Stimulated activated naive CD8-positive, alpha-beta T cell treated with anti-CD3 and anti-CD28 coated beads, Interleukin-15, Interleukin-2, amounts not matched to agents 100 ng/mL and 50 ng/mL, for 24 hours (primary cell): Measurements from ENCODE around the gene SAMD14.

Experiments used
- H3K27ac Mint-ChIP-seq: one replicate; pipeline ENCODE4 v1.8.0; 2021; ENCODE audit warnings: mild to moderate bottlenecking, mixed read lengths
- H3K27me3 Mint-ChIP-seq: one replicate; pipeline ENCODE4 v1.8.0; 2021; ENCODE audit warnings: mixed read lengths
- H3K36me3 Mint-ChIP-seq: one replicate; pipeline ENCODE4 v1.8.0; 2021; ENCODE audit warnings: low read depth, mixed read lengths
- H3K4me1 Mint-ChIP-seq: one replicate; pipeline ENCODE4 v1.8.0; 2021; ENCODE audit warnings: low read depth, mixed read lengths
- H3K4me3 Mint-ChIP-seq: one replicate; pipeline ENCODE4 v1.8.0; 2021; ENCODE audit warnings: mild to moderate bottlenecking, mixed read lengths
- H3K9me3 Mint-ChIP-seq: one replicate; pipeline ENCODE4 v1.8.0; 2021; ENCODE audit warnings: mixed read lengths

SAMD14 gene

GRCh38 chr17:50096092-50096491 is 33.9 kb downstream of the SAMD14 start:
- Mint-ChIP-seq H3K27ac (peak overlapping the region; percentile 84), H3K27me3 (no peaks in the 10 kb centered on the region), H3K4me3 (peak overlapping the region; percentile 87), H3K36me3 (no peaks in the 10 kb centered on the region), H3K9me3 (no peaks in the 10 kb centered on the region), H3K4me1 (peaks cover 31% of the 10 kb centered on the region)

- peaks cover 31% of the 10 kb centered on the region for H3K4me1 Mint-ChIP-seq
- H3K36me3 Mint-ChIP-seq: no peaks in the 10 kb centered on the region
- H3K9me3 Mint-ChIP-seq: no peaks in the 10 kb centered on the region
- peak overlapping the region; percentile 87 for H3K4me3 Mint-ChIP-seq
- H3K27me3 Mint-ChIP-seq: no peaks in the 10 kb centered on the region
- H3K27ac Mint-ChIP-seq: peak overlapping the region; percentile 84
These were observed 34.3 kb downstream of the SAMD14 start for GRCh38 chr17:50095626-50096037.

GRCh38 chr17:50094753-50095619 is 35.0 kb downstream of the SAMD14 start, which contains the start of gene PDK2:
PDK2 (plus strand) TSS chr17:50095351; CDS start chr17:50095436, 85 bp downstream.
- Mint-ChIP-seq H3K27me3 (no peaks in the 10 kb centered on the region), H3K4me3 (peak within 1 kb of the TSS; percentile 87), H3K9me3 (no peaks in the 10 kb centered on the region), H3K4me1 (peaks cover 28% of the 10 kb centered on the region), H3K36me3 (no peaks in the 10 kb centered on the region), H3K27ac (peak within 1 kb of the TSS; percentile 84)

GRCh38 chr17:50094243-50094752 is 35.7 kb downstream of the SAMD14 start:
- Mint-ChIP-seq H3K4me3 (peak overlapping the region; percentile 87), H3K4me1 (peaks cover 24% of the 10 kb centered on the region), H3K27me3 (no peaks in the 10 kb centered on the region), H3K36me3 (no peaks in the 10 kb centered on the region), H3K27ac (peak overlapping the region; percentile 84), H3K9me3 (no peaks in the 10 kb centered on the region)

GRCh38 chr17:50093807-50094206 is 36.2 kb downstream of the SAMD14 start:
- Mint-ChIP-seq H3K27ac (no peak overlapping the region), H3K27me3 (no peaks in the 10 kb centered on the region), H3K4me3 (no peak overlapping the region), H3K9me3 (no peaks in the 10 kb centered on the region), H3K36me3 (no peaks in the 10 kb centered on the region), H3K4me1 (peaks cover 24% of the 10 kb centered on the region)

- Mint-ChIP-seq H3K27ac (no peak overlapping the region), H3K4me3 (no peak overlapping the region), H3K36me3 (no peaks in the 10 kb centered on the region), H3K4me1 (peaks cover 24% of the 10 kb centered on the region), H3K9me3 (no peaks in the 10 kb centered on the region), H3K27me3 (no peaks in the 10 kb centered on the region)
These were observed 36.7 kb downstream of the SAMD14 start for GRCh38 chr17:50093246-50093645.

GRCh38 chr17:50091918-50092285 is 38.1 kb downstream of the SAMD14 start:
- Mint-ChIP-seq H3K36me3 (no peaks in the 10 kb centered on the region), H3K9me3 (no peaks in the 10 kb centered on the region), H3K4me1 (peaks cover 24% of the 10 kb centered on the region), H3K4me3 (no peak overlapping the region), H3K27ac (no peak overlapping the region), H3K27me3 (no peaks in the 10 kb centered on the region)

GRCh38 chr17:50090971-50091917 is 38.7 kb downstream of the SAMD14 start:
- Mint-ChIP-seq H3K9me3 (no peaks in the 10 kb centered on the region), H3K27ac (no peak overlapping the region), H3K4me3 (no peak overlapping the region), H3K36me3 (no peaks in the 10 kb centered on the region), H3K27me3 (no peaks in the 10 kb centered on the region), H3K4me1 (peaks cover 23% of the 10 kb centered on the region)

GRCh38 chr17:50090071-50090470 is 39.9 kb downstream of the SAMD14 start:
- no peaks in the 10 kb centered on the region for H3K9me3 Mint-ChIP-seq

GRCh38 chr17:50088952-50089825 is 40.8 kb downstream of the SAMD14 start:
- Mint-ChIP-seq H3K4me3 (no peak overlapping the region), H3K4me1 (peaks cover 2% of the 10 kb centered on the region), H3K9me3 (no peaks in the 10 kb centered on the region), H3K36me3 (no peaks in the 10 kb centered on the region), H3K27ac (no peak overlapping the region), H3K27me3 (no peaks in the 10 kb centered on the region)

More at GRCh38 chr17:50090071-50090470, 39.9 kb downstream of the SAMD14 start:
- Mint-ChIP-seq H3K36me3 (no peaks in the 10 kb centered on the region), H3K27me3 (no peaks in the 10 kb centered on the region), H3K4me3 (no peak overlapping the region), H3K4me1 (peaks cover 11% of the 10 kb centered on the region), H3K27ac (no peak overlapping the region)

- Mint-ChIP-seq H3K27me3 (no peaks in the 10 kb centered on the region), H3K4me3 (no peak overlapping the region), H3K27ac (no peak overlapping the region), H3K9me3 (no peaks in the 10 kb centered on the region), H3K36me3 (no peaks in the 10 kb centered on the region), H3K4me1 (no peaks in the 10 kb centered on the region)
These were observed 42.0 kb downstream of the SAMD14 start for GRCh38 chr17:50087912-50088405.

- Mint-ChIP-seq H3K36me3 (no peaks in the 10 kb centered on the region), H3K4me1 (no peaks in the 10 kb centered on the region), H3K9me3 (no peaks in the 10 kb centered on the region), H3K27me3 (no peaks in the 10 kb centered on the region), H3K27ac (no peak overlapping the region), H3K4me3 (no peak overlapping the region)
These were observed 42.6 kb downstream of the SAMD14 start for GRCh38 chr17:50087246-50087911.

GRCh38 chr17:50081757-50082156 is 48.2 kb downstream of the SAMD14 start:
- no peak overlapping the region for H3K4me3 Mint-ChIP-seq
- no peaks in the 10 kb centered on the region for H3K4me1 Mint-ChIP-seq
- no peaks in the 10 kb centered on the region for H3K9me3 Mint-ChIP-seq
- H3K36me3 Mint-ChIP-seq: no peaks in the 10 kb centered on the region
- H3K27me3 Mint-ChIP-seq: no peaks in the 10 kb centered on the region
- H3K27ac Mint-ChIP-seq: no peak overlapping the region
